Omental fat pad (tissue), 4 donors: ENCODE results near the gene FREY1. TPM values are rescaled to one million over a fixed set of nuclear protein-coding genes. Genes with fewer than 3 reads are reported as not detected.
A peak's percentile ranks its signal among the peaks of the same experiment; 100 is the strongest.

Experiments used
- ATAC-seq: fragments of 150-250 bp; one replicate; pipeline ENCODE4 v1.9.1; 2016; ENCODE audit warnings: mild to moderate bottlenecking, moderate library complexity; ENCODE audit not compliant: low FRiP score
- DNase-seq: peaks from one replicate; pipeline ENCODE4 v3.0.0-alpha.2; 2019; ENCODE audit warnings: low spot score
- total RNA-seq, 4 donors: library from RNA; depleted of rRNA; stranded (reverse); fragments of >200 nt; gene quantifications; one replicate each; pipeline ENCODE4 v1.1.0, GENCODE V29; 2016
- TF ChIP-seq, protein P1 (sequence below), 3 donors: fragments of 450-650 bp; IDR thresholded peaks; one replicate each; pipeline ENCODE4 v1.5.1; 2016 to 2017; ENCODE audit warnings: antibody characterized with exemption in 3 of 3, mild to moderate bottlenecking in 3 of 3, moderate library complexity in 2 of 3

The FREY1 gene
- total RNA-seq, 4 donors from 2014 or later = 1.6 TPM; not detected in 3

DNA sequence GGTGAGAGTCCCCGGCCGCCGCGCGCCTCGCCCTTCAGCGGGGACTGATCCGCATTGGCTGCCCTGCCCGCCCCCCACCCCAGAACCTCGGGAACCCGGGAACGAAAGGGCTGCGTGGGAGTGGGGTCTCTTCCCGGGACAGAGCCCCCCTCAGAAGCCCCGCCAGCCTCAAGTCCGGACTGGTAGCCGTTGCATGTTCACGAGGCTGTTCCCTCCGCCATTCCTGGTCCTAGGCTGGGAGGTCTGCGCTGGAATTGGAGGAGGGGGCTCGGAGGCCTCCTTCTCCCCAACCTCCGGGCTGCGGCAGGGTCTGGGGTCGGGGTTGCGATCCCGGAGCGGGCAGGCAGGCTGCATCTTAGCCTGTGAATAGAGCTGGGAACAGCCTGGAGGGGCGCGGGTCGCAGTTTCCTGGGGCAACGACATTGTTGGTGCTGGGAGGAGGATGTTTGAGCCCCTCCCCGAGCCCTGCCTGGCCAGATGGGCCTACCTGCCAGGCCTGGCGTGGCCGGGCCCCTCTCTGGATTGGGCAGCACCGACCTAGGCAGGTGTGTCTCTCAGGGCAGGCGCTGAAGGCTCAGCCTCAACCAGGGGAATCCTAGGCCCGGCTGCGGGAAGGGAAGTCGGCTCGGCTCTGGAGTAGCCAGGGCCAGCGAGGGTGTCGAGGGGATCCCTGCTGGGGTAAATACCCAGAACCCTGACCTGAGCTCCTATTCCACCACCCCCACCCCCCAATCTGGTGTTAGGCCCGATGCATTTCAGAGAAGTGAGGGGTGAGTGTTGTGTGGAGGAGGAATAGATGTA, 20.9 kb downstream of the FREY1 start:
- DNase-seq (no peak), ATAC-seq (no peak)
- TF ChIP-seq, protein P1, sequence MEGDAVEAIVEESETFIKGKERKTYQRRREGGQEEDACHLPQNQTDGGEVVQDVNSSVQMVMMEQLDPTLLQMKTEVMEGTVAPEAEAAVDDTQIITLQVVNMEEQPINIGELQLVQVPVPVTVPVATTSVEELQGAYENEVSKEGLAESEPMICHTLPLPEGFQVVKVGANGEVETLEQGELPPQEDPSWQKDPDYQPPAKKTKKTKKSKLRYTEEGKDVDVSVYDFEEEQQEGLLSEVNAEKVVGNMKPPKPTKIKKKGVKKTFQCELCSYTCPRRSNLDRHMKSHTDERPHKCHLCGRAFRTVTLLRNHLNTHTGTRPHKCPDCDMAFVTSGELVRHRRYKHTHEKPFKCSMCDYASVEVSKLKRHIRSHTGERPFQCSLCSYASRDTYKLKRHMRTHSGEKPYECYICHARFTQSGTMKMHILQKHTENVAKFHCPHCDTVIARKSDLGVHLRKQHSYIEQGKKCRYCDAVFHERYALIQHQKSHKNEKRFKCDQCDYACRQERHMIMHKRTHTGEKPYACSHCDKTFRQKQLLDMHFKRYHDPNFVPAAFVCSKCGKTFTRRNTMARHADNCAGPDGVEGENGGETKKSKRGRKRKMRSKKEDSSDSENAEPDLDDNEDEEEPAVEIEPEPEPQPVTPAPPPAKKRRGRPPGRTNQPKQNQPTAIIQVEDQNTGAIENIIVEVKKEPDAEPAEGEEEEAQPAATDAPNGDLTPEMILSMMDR (IDR thresholded peaks at IDR 0.05) = no peak

DNA sequence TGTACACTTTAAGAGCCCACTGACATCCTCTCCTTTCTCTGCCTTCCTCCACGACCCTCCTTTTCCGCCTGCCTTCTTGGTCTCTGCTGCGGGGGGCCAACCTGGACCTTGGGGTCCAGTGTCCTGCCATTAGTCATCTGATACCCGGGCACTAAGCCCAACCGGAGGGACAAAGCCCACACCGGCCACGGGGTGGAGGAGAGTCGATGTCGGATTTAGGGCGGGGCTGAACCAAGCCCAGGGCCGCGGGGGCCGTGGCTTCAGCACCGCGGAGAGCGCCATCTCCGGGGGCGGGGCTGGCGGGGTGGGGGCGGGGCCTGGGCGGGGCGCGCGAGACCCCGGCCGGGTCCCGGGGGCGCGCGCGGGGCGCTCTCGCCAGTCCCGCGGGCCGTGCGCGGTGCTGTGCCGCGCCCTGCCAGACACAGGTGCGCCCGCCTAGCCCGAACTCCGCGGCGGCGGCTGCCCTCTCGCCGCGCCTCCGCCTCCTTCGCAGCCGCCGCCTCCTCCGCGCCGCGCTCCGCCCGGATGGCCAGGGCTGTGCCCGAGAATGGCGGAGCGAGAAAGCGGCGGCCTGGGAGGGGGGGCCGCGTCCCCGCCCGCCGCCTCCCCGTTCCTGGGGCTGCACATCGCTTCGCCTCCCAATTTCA, 21.7 kb downstream of the FREY1 start, which contains the start of gene MAPK8IP1:
MAPK8IP1 (plus strand) TSS at position 378 of the 647 bp plus-strand sequence; CDS start at position 548, 170 bp downstream.
- ATAC-seq = peak; percentile 73
- TF ChIP-seq, protein P1 (IDR thresholded peaks at IDR 0.05) = no peak
- no peak for DNase-seq

DNA sequence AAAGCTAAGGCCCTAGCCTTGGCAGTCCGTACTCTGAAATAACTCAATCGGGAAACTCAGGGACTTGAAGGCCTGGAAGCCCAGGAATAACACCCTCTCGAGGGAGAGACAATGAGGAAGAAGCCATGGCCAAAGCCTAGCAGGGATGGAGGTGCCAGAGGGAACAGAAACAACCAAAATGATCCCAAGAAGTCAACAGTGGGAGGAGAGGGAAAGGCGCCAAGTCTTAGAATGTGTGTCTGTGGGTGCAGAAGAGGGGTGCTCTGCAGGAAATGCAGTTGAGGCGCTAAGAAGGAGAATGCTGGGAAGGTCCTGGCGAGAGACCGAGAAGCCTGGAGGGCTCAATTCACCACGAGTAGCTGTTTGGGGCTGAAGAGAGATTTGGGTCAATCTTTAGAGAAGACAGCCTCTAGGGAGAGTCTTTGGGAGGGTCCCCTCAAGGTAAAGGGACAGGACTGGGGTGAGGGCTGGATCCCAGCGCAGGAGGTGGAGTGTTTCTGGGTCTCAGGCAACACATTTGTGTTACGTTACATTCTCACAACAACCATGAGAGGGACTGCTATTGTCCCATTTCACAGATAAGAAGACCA, 22.4 kb downstream of the FREY1 start:
- ATAC-seq (no peak), DNase-seq (no peak)
- TF ChIP-seq, protein P1 (IDR thresholded peaks at IDR 0.05) = no peak

DNA sequence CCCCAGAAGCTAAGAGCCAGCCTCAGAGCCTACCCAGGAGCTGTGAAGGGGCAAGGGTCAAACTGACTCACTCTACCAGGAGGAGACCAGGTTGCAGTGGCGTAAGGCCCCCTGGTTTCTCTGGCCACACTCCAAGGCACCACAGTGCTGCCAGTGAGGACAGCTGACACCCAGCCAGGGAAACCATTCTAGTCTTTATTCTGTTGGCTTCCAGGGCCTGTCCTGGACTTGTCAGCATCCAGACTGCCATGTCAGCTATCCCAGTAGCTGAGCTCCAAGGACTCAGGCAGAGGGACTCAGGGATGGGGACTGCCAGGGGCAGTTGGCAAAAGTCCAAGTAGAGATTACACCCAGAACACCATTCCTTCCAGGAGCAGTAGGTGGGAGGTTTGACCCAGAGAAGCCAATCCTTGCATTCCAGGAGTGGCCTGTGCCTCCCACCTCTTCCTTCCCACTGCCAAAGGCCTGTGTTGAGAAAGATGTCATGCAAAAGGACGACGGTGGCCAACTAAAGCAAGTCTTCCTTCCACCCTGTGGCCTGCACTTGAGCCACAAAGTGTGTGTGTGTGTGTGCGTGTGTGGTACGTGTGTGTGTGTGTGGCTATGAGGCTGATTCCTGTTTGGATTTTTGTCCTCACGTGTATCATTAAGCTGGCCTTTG, 25.2 kb downstream of the FREY1 start:
- TF ChIP-seq, protein P1 (IDR thresholded peaks at IDR 0.05) = no peak
- ATAC-seq = no peak
- DNase-seq = no peak

DNA sequence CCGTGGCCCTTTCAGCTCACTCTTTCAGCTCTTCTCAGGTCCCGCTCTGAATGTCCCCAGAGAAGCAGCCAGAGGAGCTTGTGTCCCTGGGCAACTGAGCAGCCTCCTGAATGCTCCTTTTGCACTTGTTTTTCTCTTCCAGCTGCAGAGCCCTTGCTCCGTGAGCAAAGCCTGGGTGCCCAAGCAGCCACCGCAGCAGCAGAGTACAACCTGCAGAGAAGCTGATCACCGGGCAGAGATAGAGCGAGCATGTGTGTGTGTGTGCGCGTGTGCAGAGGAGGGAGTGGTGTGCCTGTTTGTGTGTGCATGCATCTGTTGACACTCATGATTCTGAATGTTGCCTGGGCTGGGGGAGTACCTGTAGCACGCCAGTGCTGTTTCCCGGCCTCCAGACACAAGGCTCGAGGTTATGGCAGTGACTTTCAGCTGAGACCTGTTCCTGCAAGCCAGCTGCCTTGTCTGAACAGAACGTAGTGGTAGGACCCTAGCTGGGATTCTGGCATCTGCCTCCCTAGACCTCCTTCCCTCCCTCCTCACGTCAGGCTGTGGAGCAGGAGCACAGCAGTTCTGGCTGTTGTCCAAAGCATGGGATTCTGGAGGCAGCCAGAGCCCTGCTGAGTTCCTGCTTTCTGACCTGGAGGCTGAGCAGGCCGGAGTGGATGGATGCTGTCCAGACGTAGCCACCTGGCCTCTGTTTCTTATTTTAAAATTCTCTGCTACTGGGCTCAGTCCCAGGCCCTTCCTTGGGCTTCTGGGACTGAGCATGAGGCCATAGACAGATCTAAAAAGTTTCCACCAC, 26.1 kb downstream of the FREY1 start:
- DNase-seq = no peak
- TF ChIP-seq, protein P1 (IDR thresholded peaks at IDR 0.05) = no peak
- ATAC-seq = no peak
